Measurements from ENCODE around the gene EHD3. TPM values are rescaled to one million over a fixed set of nuclear protein-coding genes. Genes with fewer than 3 reads are reported as not detected.
A peak's percentile ranks its signal among the peaks of the same experiment; 100 is the strongest.

EHD3 gene
- total and polyA plus RNA-seq, 2 experiments from 2014 or later: 12.3 to 17.6 TPM

GRCh38 chr2:31240381-31241365 lies 6.7 kb downstream of the EHD3 start:
- Histone ChIP-seq H3K9me3 (ENCODE audit: low read depth) (no peaks in the 10 kb centered on the region), H3K27me3 (no peaks in the 10 kb centered on the region), H3K36me3 (no peaks in the 10 kb centered on the region), H3K27ac (peak overlapping the region; percentile 86), H3K4me3 (no peak overlapping the region), H3K4me1 (ENCODE audit: low read depth) (peaks cover 15% of the 10 kb centered on the region)
- DNase-seq (ENCODE audit: low read depth in 1 of 2, low spot score in 1 of 2): no peak
- TF ChIP-seq CTCF (IDR thresholded peaks at IDR 0.05; ENCODE audit: low read depth, low read length): no peak

GRCh38 chr2:31241625-31242270 lies 7.8 kb downstream of the EHD3 start:
- peaks cover 15% of the 10 kb centered on the region for H3K4me1 ChIP-seq (ENCODE audit: low read depth)
- no peak overlapping the region for H3K4me3 ChIP-seq
- no peaks in the 10 kb centered on the region for H3K27me3 ChIP-seq
- no peak overlapping the region for H3K27ac ChIP-seq
- no peak for TF ChIP-seq CTCF (IDR thresholded peaks at IDR 0.05; ENCODE audit: low read depth, low read length)
- DNase-seq (ENCODE audit: low read depth in 1 of 2, low spot score in 1 of 2): no peak
- H3K9me3 ChIP-seq (ENCODE audit: low read depth): no peaks in the 10 kb centered on the region
- H3K36me3 ChIP-seq: no peaks in the 10 kb centered on the region

- Histone ChIP-seq H3K4me3 (no peak overlapping the region), H3K4me1 (ENCODE audit: low read depth) (peaks cover 15% of the 10 kb centered on the region), H3K27ac (no peak overlapping the region), H3K36me3 (no peaks in the 10 kb centered on the region), H3K27me3 (no peaks in the 10 kb centered on the region), H3K9me3 (ENCODE audit: low read depth) (no peaks in the 10 kb centered on the region)
- no peak for TF ChIP-seq CTCF (IDR thresholded peaks at IDR 0.05; ENCODE audit: low read depth, low read length)
- no peak for DNase-seq (ENCODE audit: low read depth in 1 of 2, low spot score in 1 of 2)
These were observed 9.1 kb downstream of the EHD3 start for GRCh38 chr2:31243053-31243452.

- DNase-seq (ENCODE audit: low read depth in 1 of 2, low spot score in 1 of 2): no peak
- Histone ChIP-seq H3K9me3 (ENCODE audit: low read depth) (no peaks in the 10 kb centered on the region), H3K27me3 (no peaks in the 10 kb centered on the region), H3K27ac (no peak overlapping the region), H3K4me1 (ENCODE audit: low read depth) (peaks cover 14% of the 10 kb centered on the region), H3K36me3 (no peaks in the 10 kb centered on the region), H3K4me3 (no peak overlapping the region)
- TF ChIP-seq CTCF (IDR thresholded peaks at IDR 0.05; ENCODE audit: low read depth, low read length): no peak
These were observed 10.1 kb downstream of the EHD3 start for GRCh38 chr2:31244101-31244500.

- no peak for TF ChIP-seq CTCF (IDR thresholded peaks at IDR 0.05; ENCODE audit: low read depth, low read length)
- H3K27me3 ChIP-seq: no peaks in the 10 kb centered on the region
- no peaks in the 10 kb centered on the region for H3K4me1 ChIP-seq (ENCODE audit: low read depth)
- DNase-seq (ENCODE audit: low read depth in 1 of 2, low spot score in 1 of 2): no peak
- H3K36me3 ChIP-seq: no peaks in the 10 kb centered on the region
- no peak overlapping the region for H3K27ac ChIP-seq
- H3K9me3 ChIP-seq (ENCODE audit: low read depth): no peaks in the 10 kb centered on the region
- H3K4me3 ChIP-seq: no peak overlapping the region
These were observed 12.4 kb downstream of the EHD3 start for GRCh38 chr2:31246184-31246852.
